Esophagus squamous epithelium (tissue), 4 donors: ENCODE results near the gene SCGB3A2.

ENCODE experiments used
- CTCF ChIP-seq, 6 experiments: fragments of 450-650 bp in 4 of 6; fragments of 200-600 bp in 2 of 6; sonication (generic) in 2 of 6; IDR thresholded peaks; one replicate each; pipeline ENCODE4 v1.5.1; 2016 to 2019; ENCODE audit warnings: antibody characterized with exemption in 6 of 6, mild to moderate bottlenecking in 4 of 6, moderate library complexity in 4 of 6
- POLR2A ChIP-seq, 4 donors: fragments of 450-650 bp; IDR thresholded peaks; one replicate each; pipeline ENCODE4 v1.6.1; 2017; ENCODE audit warnings: antibody characterized with exemption in 4 of 4, mild to moderate bottlenecking in 4 of 4, moderate library complexity in 3 of 4

- TF ChIP-seq CTCF (IDR thresholded peaks at IDR 0.05) (no peak), POLR2A (IDR thresholded peaks at IDR 0.05) (no peak)
Observed at GRCh38 chr5:147918899-147919298, 40.4 kb downstream of the SCGB3A2 start.
